CD4-positive, alpha-beta T cell treated with Interleukin-10 for 1 hour (primary cell): Measurements from ENCODE around the gene LAMC3.
A peak's percentile ranks its signal among the peaks of the same experiment; 100 is the strongest.
"Not testable (repeated sequence)": the region's sequence is repeated elsewhere in the genome, so short reads cannot be mapped to it uniquely, and the experiment has no call there.

ENCODE experiments used
- DNase-seq: peaks from one replicate; pipeline ENCODE4 v3.0.0-alpha.2; 2020

LAMC3 gene

DNA sequence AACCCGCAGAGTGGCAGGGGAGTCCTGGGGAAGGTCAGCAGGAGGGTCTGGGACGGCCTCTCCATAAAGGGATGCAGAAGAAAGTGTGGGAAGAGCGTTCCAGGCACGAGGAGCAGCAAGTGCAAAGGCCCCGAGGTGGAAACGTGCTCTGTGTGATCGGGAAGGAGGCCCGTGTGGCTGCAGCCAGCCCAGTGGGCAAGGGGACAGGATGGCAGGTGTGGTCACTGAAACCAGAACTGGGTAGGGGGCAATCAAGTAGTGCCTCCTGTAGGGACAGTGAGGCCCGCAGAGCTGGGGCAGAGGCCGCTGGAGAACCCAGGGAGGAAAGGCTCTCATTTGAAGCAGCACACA is 16.3 kb upstream of the LAMC3 start:
- DNase-seq, result no peak

DNA sequence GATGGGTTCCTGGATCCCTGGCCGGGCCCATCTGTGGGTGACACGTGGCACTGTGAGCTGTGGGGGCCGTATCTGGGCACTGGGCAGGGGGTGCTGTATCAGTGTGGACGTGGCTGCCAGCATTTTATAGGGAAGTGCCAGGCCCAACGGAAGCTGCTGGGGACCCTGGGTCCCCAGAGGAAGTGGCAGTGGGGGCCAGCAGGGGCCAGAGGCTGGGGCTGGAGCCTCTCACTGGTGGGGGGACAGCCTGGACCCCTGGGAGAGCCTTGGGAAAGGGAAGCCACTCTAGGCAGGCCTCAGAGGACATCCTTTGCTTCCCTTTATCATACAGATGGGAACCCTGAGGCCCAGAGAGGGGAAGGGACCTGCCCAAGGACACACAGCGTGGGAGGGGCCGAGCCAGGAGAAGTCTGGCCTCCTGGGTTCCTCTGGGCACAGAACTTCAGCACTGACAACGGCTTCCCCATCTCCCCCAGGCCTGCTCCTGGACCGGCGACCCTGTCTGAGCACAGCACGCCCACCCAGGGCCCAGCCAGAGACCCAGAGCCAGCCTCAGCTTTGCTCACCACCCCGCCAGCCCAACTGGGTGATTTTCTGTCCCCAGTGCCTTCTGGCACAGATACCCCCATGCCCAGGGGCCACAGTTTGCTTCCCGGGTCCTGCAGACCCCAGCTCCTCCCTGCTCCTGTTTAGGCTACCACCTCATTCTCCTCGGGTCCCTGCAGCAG is 15.5 kb upstream of the LAMC3 start:
- DNase-seq, result no peak

DNA sequence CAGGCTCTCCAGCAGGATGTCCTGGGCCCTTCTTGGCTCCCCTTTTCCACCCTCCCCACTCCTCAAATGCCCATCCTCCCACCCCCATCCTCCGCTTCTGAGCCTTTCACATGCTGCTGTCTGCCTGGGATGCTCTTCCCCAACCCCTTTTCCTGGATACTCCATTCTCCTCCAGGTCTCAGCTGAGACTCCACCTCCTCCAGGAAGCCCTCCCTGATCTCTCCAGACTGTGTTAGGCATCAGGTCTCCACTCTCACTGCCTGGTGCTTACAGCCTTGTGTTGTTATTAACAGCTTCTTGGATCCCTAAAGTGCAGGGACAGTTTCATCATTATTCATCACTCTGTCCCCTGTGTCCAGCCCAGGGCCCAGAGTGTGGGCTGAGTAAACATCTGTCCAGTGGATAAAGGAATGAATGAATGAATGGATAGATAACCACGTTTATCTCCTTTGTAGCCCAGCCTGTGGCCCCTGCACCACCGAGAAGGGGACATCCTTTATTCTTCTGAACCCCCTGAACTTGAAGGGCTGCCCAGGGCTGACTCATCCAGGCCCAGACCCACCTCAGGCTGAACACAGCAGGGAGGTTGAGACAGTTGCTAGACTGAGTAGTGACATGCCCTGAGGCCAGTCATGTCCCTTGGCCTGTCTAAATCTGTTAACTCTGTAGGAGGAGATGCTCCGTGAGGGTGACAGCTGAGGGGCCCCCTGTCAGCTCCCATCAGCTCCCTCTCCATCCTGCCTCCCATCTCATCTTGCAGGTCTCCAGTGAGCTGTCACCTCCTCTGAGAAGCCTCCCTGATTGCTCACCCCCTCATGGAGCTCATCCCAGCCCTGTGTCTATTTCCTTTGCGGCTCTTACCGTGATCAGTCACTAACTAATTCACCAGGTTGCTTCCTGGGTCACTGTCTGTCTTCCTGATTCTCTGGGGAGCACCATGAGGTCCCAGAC is 14.6 kb upstream of the LAMC3 start:
- no peak for DNase-seq

DNA sequence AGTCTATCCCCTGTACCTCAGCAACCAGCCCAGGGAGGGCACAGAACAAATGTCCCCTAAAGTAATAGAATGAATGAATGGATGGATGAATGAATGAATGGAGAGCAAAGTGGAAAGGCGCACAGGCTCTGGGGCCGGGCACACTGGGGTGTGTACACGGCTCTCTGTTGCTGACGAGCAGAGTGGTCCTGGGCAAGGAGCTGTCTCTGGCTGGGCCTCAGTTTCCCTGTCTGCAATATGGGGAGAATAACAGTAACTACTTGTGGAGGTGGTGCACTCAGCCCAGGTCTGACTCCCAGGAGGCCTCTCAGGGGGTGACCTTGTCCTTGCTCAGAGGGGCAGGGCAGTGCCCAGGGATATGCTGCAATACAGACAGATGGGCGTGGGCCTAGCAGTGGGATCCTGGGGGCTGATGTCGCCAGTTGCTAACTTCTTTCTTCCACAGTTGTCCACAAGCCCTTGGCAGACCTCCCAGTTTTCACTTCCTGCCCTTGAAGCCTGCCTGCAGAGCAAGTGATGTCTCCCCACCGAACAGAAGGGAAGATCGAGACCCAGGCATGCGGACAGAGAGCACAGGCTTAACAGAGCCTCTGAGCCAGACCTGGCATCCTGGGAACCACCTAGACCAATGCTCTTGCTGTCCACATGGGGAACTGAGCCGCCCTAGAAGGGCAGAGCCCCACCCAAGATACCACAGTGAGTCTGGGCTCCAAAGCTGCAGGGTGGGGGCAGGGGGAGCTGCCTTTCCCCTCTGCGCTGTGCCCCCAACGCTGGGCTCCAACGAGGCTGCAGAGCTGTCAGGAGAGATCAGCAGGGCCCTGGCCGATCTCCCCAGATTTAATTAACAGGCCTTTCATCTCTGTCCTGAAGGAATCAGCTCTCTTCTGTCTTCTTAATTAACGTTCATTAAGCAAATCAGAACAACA is 13.6 kb upstream of the LAMC3 start:
- peak; percentile 2 for DNase-seq

DNA sequence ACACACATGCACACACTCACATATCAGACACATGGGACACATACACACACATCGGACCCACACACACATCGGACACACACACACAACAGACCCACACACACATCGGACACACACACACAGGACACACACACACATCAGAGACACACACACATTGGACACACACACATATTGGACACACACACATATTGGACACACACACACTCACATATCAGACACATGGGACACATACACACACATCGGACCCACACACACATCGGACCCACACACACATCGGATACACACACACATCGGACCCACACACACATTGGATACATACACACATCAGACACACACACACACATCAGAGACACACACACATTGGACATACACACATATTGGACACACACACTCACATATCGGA is 12.8 kb upstream of the LAMC3 start:
- DNase-seq, result no peak

DNA sequence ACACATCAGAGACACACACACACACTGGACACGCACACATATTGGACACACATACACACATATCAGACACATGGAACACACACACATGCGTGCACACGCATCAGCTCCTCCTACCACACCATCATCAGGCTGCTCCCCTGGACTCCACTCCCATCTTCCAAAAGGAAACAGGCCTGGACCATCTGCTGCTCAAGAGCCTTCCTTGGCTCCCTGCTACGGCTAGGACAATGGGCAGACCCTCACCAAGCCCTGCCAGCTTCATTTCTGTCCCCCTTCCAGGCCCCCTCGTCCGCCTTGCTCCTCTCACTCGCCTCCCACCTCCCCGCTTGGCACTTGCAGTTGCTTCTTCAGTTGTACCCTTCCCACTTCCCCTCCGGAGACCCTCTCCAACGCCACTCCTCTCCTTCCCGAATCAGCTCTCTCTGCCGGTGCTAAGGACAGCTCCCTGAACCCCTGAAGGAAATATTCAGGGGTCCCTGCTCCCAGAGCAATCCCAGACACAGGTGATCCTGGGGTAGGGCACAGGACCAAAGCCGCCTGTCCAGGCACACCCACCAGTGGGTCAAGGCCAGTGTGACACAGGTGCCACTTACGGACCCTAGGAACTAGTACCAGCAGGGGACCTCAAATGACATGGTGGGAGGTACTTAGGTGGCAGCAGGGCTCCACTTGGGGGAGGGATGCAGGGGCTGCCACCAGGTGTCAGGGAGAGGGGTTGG is 12.1 kb upstream of the LAMC3 start:
- no peak for DNase-seq

DNA sequence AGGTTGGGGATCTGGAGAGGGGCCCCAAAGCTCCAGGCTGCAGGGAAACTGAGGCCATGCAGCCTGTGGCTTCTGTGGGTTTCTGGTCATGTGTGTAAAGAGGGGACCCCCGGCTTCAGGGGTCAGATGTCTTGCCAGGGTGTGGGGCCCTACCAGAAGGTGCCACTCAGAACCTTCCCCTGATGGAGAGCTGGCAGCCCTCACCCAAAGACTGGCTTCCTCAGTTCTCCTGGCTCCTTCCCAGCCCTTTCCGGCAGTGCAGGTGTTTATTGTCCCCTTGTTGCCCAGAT is 11.6 kb upstream of the LAMC3 start:
- no peak for DNase-seq

DNA sequence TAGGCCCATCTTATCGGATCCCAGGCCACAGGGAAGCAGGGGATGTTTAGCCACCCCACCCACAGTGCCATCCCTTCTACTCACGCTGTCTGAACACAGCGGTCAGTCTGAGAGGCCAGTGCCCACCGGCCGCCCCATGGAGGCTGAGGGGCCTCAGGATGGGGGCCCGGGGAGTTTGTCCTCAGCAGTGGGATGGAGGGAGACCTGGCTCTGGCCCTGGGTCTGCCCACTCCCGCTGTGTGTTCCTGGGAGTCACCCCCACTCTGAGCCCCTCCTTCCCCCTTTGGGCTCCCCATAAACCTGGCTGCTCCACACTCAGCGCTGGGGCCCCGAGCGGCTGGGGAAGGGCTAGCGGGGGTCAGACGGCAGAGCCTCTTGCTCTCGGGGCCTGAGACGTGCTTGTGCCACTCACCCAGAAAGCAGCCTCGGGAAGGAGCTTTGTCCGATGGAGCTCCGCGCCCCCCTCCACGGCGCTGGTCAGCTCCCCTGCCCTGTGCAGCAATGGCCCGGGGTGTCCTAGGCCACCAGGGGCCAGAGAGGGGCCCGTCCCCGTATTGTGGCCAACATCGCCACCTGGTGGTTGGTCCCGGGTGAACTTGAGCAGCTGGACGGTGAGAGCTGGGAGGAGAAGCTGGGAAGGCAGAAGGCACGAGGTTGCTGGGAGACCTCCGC is 10.9 kb upstream of the LAMC3 start:
- peak; percentile 3 for DNase-seq

DNA sequence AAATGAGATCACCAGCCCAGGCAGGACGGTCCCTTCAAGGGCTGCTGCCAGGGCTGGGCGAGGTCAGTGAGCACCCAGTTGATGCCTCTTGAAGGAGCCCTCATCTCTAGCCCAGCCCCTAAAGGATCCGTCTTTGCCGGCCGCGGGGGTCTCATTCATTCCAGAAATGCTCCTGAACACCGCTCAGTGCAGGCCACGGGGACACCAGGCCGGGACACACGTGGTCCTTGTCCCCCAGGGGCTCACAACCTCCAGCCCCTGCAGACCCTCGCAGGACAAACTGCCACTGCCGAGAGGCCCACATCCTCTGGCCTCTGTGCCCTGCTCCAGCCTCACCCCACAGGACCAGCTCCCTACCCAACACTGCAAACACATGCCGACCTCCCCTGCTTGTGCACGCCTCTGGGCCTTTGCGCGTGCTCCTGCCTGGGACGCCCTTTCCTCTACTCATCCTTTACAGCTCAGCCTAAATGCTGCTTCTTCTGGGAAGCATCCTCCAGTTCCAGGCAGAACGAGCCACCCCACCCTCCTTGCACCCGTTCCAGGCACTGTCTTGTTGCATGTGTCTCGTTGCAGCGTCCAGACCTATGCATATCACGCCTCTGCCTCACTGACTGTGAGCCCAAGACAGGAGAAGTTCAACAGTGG is 10.3 kb upstream of the LAMC3 start:
- DNase-seq, result no peak

DNA sequence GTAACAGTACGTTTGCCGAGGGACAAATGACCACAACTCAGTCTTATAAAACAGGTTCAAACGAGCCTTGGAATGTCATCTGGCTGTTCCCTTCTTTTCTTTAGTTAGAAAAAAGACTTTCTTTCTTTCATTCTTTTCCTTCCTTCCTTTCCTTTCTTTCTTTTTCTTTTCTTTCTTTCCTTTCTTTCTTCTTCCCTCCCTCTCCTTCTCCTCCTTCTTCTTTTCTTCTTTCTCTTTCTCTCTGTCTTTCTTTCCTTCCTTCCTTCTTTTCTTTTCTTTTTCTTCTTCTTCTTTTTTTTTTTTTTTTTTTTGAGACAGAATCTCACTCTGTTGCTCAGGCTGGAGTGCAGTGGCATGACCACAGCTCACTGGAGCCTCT is 9.7 kb upstream of the LAMC3 start:
- DNase-seq, result no peak

DNA sequence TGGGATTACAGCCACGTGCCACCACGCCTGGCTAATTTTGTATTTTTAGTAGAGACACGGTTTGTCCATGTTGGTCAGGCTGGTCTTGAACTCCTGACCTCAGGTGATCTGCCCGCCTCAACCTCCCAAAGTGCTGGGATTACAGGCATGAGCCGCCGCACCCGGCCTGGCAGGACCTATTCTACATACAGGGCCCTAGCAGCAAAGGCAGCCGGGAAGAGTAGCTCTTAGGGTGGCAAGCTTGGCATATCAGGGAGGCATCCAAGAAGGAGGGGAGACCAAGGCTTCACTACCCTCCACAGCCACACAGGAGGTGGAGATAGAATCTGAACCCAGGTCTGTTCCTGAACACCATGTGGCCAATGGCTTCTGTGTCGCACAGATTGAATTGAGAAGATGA is 8.4 kb upstream of the LAMC3 start:
- DNase-seq, result not testable (repeated sequence)

DNA sequence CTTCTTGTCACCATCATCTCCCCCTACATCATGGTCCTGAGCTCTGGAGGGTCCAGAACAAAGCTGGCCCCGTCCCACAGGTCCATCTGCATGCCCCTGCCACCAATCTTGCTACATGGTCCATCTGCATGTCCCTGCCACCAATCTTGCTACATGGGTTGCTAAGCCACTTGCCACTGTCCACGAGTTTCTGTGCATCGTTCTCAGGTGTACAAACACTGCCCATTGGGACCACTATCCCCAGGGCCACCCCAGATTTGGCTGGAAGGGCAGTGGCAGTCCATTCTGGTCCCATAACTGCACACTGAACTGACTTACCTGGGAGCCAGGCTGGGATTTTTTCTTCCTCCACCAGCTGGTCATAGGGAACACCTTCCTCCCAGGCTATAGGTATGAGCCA is 8.0 kb upstream of the LAMC3 start:
- no peak for DNase-seq

DNA sequence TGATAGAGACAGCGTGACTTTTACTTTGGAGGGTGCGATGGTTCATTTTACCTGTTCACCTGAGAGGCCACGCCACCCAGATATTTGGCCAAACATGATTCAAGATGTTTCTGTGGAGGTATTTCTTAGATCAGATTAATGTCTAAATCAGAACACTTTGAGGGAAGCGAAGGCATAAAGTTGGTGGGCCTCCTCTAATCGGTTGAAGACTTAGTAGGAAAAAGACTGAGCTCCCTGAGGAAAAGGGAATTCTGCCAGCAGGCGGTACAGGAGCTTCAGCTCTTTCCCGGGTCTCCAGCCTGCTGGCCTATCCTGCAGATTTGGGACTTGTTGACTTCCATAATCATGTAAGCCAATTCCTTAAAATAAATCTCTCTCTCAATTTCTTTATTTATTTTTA is 7.0 kb upstream of the LAMC3 start:
- no peak for DNase-seq

DNA sequence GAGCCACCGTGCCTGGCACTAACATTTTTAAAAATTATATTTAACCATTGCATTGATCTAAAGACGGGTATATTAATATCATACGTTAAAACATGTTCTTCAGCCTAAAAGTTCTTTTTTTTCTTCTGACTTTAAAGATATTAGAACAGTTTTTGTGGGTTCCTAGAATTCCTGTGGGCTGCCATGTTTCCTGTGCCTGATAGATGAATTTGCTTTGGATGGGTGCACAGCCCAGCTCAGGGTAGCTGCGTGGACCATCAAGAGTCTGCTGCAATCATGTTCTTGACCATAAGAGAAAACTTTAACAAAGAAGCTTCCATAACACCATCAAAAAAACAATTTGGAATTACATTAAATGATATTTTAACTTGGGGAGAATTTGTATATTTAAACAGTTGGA is 2.4 kb upstream of the LAMC3 start:
- no peak for DNase-seq

DNA sequence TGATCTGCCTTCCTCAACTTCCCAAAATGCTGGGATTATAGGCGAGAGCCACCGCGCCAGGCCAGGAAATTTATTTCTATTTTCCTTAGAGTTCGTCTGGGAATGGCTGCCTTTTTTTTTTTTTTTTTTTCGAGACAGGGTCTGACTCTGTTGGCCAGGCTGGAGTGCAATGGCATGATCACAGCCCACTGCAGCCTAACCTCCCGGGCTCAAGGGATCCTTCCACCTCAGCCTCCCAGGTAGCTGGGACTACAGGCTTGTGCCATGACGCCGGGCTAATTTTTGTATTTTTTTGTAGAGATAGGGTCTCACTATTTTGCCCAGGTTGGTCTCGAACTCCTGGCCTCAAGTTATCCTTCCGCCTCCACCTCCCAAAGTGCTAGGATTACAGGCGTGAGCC is 888 bp upstream of the LAMC3 start:
- DNase-seq, result no peak

DNA sequence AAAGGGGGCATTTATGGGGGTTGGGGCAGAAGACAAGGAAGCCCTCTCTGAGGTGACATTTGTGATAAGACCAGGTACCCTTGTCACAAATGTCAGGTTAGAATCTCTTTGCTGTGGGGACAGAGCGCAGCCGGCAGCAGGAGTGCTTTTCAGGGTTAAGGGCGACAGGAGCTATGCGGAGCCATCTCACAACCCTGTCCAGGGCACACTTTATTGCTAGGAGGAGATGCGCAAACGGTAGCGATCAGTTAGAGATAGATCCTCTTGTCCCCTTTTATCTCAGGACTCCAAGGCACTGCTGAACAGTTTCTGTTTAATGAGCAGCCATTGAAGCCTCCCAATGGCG is 438 bp upstream of the LAMC3 start:
- DNase-seq, result no peak

DNA sequence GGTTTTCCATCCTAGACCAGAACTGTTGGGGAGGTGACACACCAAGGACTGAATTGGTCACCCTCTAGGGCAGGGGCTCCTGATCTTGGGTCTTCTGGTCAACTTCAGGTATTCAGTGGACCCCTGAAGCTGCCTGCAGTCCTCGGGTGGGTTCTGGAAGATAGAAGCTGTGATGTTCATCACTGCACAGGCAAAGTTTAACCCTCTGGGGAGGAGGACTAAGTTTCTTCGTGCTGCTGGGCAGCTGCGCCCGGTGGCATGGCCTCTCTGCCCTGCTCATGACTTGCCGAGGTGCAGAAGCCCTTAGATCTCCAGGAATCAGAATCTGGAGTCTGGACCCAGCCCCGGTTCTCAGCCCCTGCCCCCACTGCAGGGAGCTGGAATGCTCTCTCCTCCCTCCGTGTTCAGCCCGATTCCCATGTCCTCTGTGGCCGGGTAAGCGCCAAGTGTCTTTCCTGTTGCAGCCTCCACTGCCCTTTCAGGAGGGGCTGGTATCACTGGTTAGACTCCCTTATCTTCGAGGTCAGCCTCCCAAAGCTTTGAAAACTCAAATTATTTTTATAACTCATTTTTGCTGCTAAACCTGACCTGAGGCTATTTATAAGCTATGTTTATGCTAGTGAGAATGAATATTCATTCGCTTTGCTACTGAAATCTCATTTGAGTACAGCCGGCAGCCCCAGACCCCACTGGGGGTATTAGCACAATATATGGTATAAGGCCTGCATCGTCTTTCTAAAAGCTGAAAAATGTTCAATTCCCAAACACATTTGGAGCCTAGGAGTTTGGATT is 1.7 kb downstream of the LAMC3 start:
- DNase-seq, result no peak

DNA sequence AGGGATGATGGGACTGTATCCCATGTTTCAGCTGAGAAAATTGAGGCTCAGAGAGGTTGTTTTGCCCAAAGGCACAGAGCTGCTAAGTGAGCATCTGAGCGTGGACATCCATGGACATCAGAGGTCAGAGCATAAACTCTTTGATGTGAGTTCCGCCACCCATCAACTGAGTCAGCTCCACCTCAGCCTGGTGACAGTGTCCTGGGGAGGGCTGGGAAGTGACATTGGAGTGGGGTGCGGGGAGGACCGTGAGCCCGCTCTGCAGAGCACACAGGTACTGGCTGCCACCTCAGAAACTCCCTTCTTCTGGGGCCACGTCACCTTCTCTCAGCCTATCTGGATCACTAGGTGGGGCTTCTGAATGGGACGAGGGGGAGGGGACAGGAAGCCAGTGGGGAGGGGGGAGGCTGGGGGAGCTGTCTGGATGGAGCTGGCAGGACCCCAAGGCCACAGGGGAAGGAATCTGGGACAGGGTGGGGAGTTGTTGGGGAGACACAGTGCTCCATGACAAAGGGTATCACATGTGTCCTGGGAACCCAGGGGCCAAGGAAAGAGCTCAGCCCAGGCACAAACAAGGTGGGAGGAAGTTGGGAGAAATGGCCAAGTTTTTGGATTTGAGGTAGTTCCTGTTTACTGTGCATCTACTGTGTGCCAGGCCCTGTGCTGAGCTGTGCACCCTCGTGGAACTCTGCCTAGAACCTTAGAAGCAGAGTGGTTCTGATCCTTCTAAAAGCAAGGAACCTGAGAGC is 2.5 kb downstream of the LAMC3 start:
- no peak for DNase-seq

DNA sequence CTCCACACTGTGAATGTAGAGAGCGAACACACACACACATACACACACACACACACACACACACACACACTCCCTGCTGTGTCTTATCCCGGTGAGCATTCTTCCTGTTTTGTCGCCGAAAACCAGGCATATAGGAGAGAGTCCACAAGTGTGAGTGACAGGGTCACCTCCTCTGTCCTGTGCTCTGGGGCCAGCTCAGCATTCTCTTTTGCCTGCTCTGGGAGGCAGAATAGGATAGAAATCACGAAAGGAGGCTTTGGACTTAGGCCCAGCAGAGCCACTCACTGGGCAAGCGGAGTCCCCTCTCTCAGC is 3.0 kb downstream of the LAMC3 start:
- no peak for DNase-seq

DNA sequence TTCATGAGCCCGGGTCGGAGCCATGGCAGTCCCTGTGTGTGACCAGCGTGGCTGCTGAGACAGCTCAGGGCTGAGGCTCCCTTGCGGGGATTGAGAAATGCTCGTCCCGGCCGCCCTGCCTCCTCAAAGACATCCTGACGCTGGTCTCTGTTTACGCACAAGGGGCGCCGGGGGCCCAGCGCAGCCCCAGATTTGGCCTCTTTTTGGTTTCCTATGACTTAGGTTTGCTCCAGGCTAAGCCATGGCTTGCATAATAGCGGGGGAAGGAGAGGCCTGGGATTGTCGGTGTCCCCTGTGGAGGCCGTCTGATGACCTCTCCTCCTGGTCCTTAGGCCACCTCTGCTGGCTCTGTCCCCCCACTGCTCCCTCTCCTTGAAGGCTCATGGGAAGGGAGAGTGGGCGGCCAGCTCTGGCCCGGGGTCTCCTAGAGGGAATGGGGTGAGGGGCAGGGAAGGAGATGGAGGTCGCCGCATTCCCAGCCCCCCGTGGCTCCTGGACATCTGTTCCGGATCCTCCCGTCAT is 3.5 kb downstream of the LAMC3 start:
- DNase-seq, result no peak
